ENCODE data around the gene VPS13D. TPM values are rescaled to one million over a fixed set of nuclear protein-coding genes. Genes with fewer than 3 reads are reported as not detected.

Gene VPS13D
- total RNA-seq, 1 experiment from 2014 or later, result 20.2 TPM

DNA sequence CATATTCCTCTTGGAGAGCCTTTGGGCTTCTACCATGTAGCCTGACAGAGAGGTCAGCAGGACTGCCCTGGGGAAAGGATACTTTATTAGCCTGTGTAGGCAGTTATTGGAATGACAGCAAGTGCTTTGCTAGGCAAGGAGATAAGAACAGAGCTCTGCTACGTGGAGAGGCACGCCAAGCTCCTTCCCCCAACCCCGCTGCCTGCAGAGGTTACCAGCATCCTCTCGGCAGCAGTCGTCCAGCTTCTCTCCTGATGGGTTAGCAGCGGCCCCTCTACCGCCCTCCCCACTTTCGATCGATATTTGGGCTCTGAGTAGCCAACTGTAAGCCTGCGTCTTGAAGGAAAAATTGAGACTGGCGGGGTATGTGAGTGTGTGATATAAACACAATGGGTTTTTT lies 265.9 kb downstream of the VPS13D start:
- no peak overlapping the region for H3K4me2 ChIP-seq (ENCODE audit: insufficient read depth, insufficient read length, low read length)

More for the DNA sequence above, 265.9 kb downstream of the VPS13D start:
- H3K27me3 ChIP-seq (ENCODE audit: insufficient read depth, low read length), result no peaks in the 10 kb centered on the region
- H3K56ac ChIP-seq (ENCODE audit: insufficient read length, low read depth, low read length), result no peak overlapping the region
- no peak overlapping the region for H3K9ac ChIP-seq (ENCODE audit: extremely low read depth, insufficient read length, low read length)
- H3K79me2 ChIP-seq (ENCODE audit: insufficient read depth, low read length), result no peaks in the 10 kb centered on the region
- no peaks in the 10 kb centered on the region for H3K23me2 ChIP-seq (ENCODE audit: insufficient read length, low read depth, low read length, poor library complexity, severe bottlenecking)
- H3K14ac ChIP-seq (ENCODE audit: insufficient read depth, low read length), result no peak overlapping the region
- H3K9me3 ChIP-seq (ENCODE audit: control insufficient read depth, low read depth, low read length), result peaks cover 14% of the 10 kb centered on the region
- H3K27ac ChIP-seq (ENCODE audit: insufficient read length, low read depth, low read length), result no peak overlapping the region
- DNase-seq, result no peak
- no peak overlapping the region for H2BK5ac ChIP-seq (ENCODE audit: insufficient read length, low read length)
- H4K5ac ChIP-seq (ENCODE audit: insufficient read length, low read depth, low read length), result no peak overlapping the region
- H2AFZ ChIP-seq (ENCODE audit: low read length), result no peak overlapping the region
- H3K4me1 Mint-ChIP-seq, result peaks cover 7% of the 10 kb centered on the region in 2 experiments
- no peak overlapping the region for H4K8ac ChIP-seq (replicated peaks; ENCODE audit: insufficient read length, low read depth, low read length)
- no peaks in the 10 kb centered on the region; the same call in 1 of the 2 replicates for H3K27me3 Mint-ChIP-seq (ENCODE audit: low read depth)
- peaks cover 11 to 18% (median 15%) of the 10 kb centered on the region in 3 experiments for H3K36me3 Mint-ChIP-seq (ENCODE audit: insufficient read depth in 1 of 3, low read depth in 3 of 3)
- H3K4me3 Mint-ChIP-seq, result no peak overlapping the region
- H3K79me1 ChIP-seq (ENCODE audit: insufficient read depth, low read depth, low read length, poor library complexity, severe bottlenecking), result no peaks in the 10 kb centered on the region
- H2BK12ac ChIP-seq (ENCODE audit: insufficient read length, low read depth, low read length), result no peak overlapping the region
- H4K91ac ChIP-seq (ENCODE audit: insufficient read length, low read depth, low read length), result no peak overlapping the region
- H3K23ac ChIP-seq (ENCODE audit: insufficient read length, low read depth, low read length), result no peak overlapping the region
- no peak overlapping the region for H2BK15ac ChIP-seq (ENCODE audit: low read depth, low read length)
- no peak overlapping the region for H3K4ac ChIP-seq (ENCODE audit: low read depth, low read length)
- H2AK5ac ChIP-seq (ENCODE audit: insufficient read length, low read length), result no peak overlapping the region
- H2BK20ac ChIP-seq (ENCODE audit: low read depth, low read length, poor library complexity, severe bottlenecking), result no peak overlapping the region
- no peaks in the 10 kb centered on the region for H4K20me1 ChIP-seq (ENCODE audit: control insufficient read depth, insufficient read depth, insufficient read length)
- no peak for TF ChIP-seq CTCF (conservative IDR thresholded peaks at IDR 0.05)
- no peak overlapping the region for H3K18ac ChIP-seq (ENCODE audit: insufficient read length, low read depth, low read length)
- H2BK120ac ChIP-seq (ENCODE audit: low read depth, low read length, poor library complexity, severe bottlenecking), result no peak overlapping the region
- H3K9me3 Mint-ChIP-seq, result peaks cover 11 to 12% of the 10 kb centered on the region in 2 experiments; a peak in 4 of 5 replicates
- no peak overlapping the region for H3T11ph ChIP-seq (ENCODE audit: low read length)
- H3K4me1 ChIP-seq (ENCODE audit: insufficient read depth, low read length), result no peaks in the 10 kb centered on the region; the same call in 1 of the 2 replicates
- H3K27ac Mint-ChIP-seq, result no peak overlapping the region
- no CpG with 5 or more reads among the region's 11 CpGs for WGBS (ENCODE audit: extremely low coverage, insufficient read length, low lambda C conversion rate)

All from H9 (cell line).